SK-N-SH (cell line): ENCODE results near the gene TIMM10B.

ENCODE experiments used
- CHD2 ChIP-seq: fragments of 150-350 bp; IDR thresholded peaks from 2 replicates; pipeline ENCODE4 v1.6.1; 2018; ENCODE audit warnings: low read length; ENCODE audit not compliant: partially characterized antibody
- CTCF ChIP-seq: fragments of 200-600 bp; sonication (generic); IDR thresholded peaks from 2 replicates; pipeline ENCODE4 v1.6.1; 2017; ENCODE audit warnings: antibody characterized with exemption, mild to moderate bottlenecking, moderate library complexity
- JUND ChIP-seq: IDR thresholded peaks from 2 replicates; pipeline ENCODE4 v1.4.0; 2012
- MAX ChIP-seq: IDR thresholded peaks from 2 replicates; pipeline ENCODE4 v1.4.0; 2012; ENCODE audit warnings: low read depth
- POLR2AphosphoS5 ChIP-seq: IDR thresholded peaks from 2 replicates; pipeline ENCODE4 v1.6.1; 2012; ENCODE audit warnings: low read depth, low read length
- RAD21 ChIP-seq: IDR thresholded peaks from 2 replicates; pipeline ENCODE4 v1.6.1; 2012; ENCODE audit warnings: mild to moderate bottlenecking, low read length
- RCOR1 ChIP-seq: fragments of 150-350 bp; IDR thresholded peaks from 2 replicates; pipeline ENCODE4 v1.6.1; 2017; ENCODE audit warnings: antibody characterized with exemption, low read length
- REST ChIP-seq: IDR thresholded peaks from 2 replicates; pipeline ENCODE4 v1.6.1; 2012; ENCODE audit warnings: mild to moderate bottlenecking, low read depth, low read length, moderate library complexity
- RFX5 ChIP-seq: IDR thresholded peaks from 2 replicates; pipeline ENCODE4 v1.6.1; 2012; ENCODE audit warnings: mild to moderate bottlenecking, improper control_type of control experiment, low read length
- SIN3A ChIP-seq: IDR thresholded peaks from 2 replicates; pipeline ENCODE4 v1.6.1; 2012; ENCODE audit warnings: low read depth, mild to moderate bottlenecking, low read length, moderate library complexity, borderline replicate concordance
- TAF1 ChIP-seq: IDR thresholded peaks from 2 replicates; pipeline ENCODE4 v1.6.1; 2012; ENCODE audit warnings: low read depth, mild to moderate bottlenecking, low read length, moderate library complexity, borderline replicate concordance
- USF1 ChIP-seq: IDR thresholded peaks from 2 replicates; pipeline ENCODE4 v1.4.0; 2012; ENCODE audit warnings: low read depth, borderline replicate concordance
- ZBTB33 ChIP-seq: IDR thresholded peaks from 2 replicates; pipeline ENCODE4 v1.4.0; 2012; ENCODE audit warnings: low read depth, borderline replicate concordance

- no peak for TF ChIP-seq SIN3A
- TF ChIP-seq CTCF = no peak
- TF ChIP-seq REST = no peak
- TF ChIP-seq TAF1 = no peak
- no peak for TF ChIP-seq RFX5
- no peak for TF ChIP-seq CHD2
- TF ChIP-seq POLR2AphosphoS5 = no peak
- no peak for TF ChIP-seq MAX
- TF ChIP-seq RAD21 = no peak
- no peak for TF ChIP-seq USF1
- TF ChIP-seq JUND = no peak
- TF ChIP-seq RCOR1 = no peak
- TF ChIP-seq ZBTB33 = no peak
Observed at GRCh38 chr11:6530848-6531247, 49.5 kb downstream of the TIMM10B start.
